PFSK-1 (cell line): ENCODE data around the gene TLNRD1.

Source experiments
- FOXP2 ChIP-seq: optimal IDR thresholded peaks from 2 replicates; pipeline ENCODE3; 2011; ENCODE audit warnings: borderline replicate concordance, control low read depth, inconsistent platforms; ENCODE audit not compliant: insufficient read depth; ENCODE audit errors: extremely low read length, extremely low read depth
- POLR2AphosphoS5 ChIP-seq: IDR thresholded peaks from 2 replicates; pipeline ENCODE4 v1.6.1; 2012; ENCODE audit warnings: low read depth, mild to moderate bottlenecking, control low read depth, low read length, moderate library complexity
- REST ChIP-seq, 2 experiments: IDR thresholded peaks; 2 replicates each; pipeline versions ENCODE4 v1.6.1 to v1.8.0; 2011 to 2012; ENCODE audit warnings: low read depth in 2 of 2, low read length in 2 of 2, control low read depth in 1 of 2, inconsistent platforms in 1 of 2, mild to moderate bottlenecking in 1 of 2, moderate library complexity in 1 of 2; ENCODE audit not compliant: insufficient read depth in 1 of 2
- SIN3A ChIP-seq: IDR thresholded peaks from 2 replicates; pipeline ENCODE4 v1.6.1; 2012; ENCODE audit warnings: mild to moderate bottlenecking, low read length, moderate library complexity, borderline replicate concordance; ENCODE audit not compliant: insufficient read depth
- TAF1 ChIP-seq: IDR thresholded peaks from 2 replicates; pipeline ENCODE4 v1.6.1; 2012; ENCODE audit warnings: low read length, control low read depth, borderline replicate concordance; ENCODE audit not compliant: insufficient read depth

The TLNRD1 gene

GRCh38 chr15:80989518-80990478, 10.9 kb upstream of the TLNRD1 start, which contains the start of gene MESD:
MESD (minus strand) TSS chr15:80989819; CDS start chr15:80989791, 28 bp downstream.
- peak; percentile 65 for TF ChIP-seq FOXP2
- TF ChIP-seq REST (IDR thresholded peaks at IDR 0.05; ENCODE audit: insufficient read depth in 1 of 2, low read depth in 2 of 2, low read length in 2 of 2): 0 out of 4 replicates have a peak, but pooled peaks of 1 of the 2 experiments have one; percentile 24
- 0 out of 2 replicates have a peak, but pooled peaks have one; percentile 12 for TF ChIP-seq SIN3A
- TF ChIP-seq TAF1: peak; percentile 75; the same call in 1 of the 2 replicates
- peak; percentile 95 for TF ChIP-seq POLR2AphosphoS5

- TF ChIP-seq SIN3A: no peak
- no peak for TF ChIP-seq TAF1
- no peak for TF ChIP-seq FOXP2
- TF ChIP-seq POLR2AphosphoS5: no peak
- no peak for TF ChIP-seq REST (IDR thresholded peaks at IDR 0.05; ENCODE audit: insufficient read depth in 1 of 2, low read depth in 2 of 2, low read length in 2 of 2)
These were observed 9.8 kb upstream of the TLNRD1 start for GRCh38 chr15:80990955-80991354.

DNA sequence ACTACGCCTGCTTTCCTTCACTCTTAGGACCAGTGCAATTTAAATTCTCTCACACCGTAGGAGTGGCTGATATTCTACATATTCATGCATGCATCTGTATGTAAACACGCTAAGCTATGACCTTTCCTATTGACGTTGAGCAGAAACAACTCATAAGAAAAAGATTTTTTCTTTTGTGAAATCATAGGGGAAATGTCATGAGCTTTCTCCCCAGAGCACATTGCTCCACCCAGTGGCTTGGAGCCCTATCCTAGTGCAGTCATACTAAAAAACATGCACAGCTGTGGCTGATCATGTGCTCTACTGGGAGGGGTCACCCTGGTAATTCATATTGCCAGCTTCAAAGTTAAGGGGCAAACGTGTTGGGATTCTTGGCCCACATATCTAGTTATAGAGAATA, 9.3 kb upstream of the TLNRD1 start:
- TF ChIP-seq POLR2AphosphoS5 (no peak), SIN3A (no peak), TAF1 (no peak), REST (IDR thresholded peaks at IDR 0.05; ENCODE audit: insufficient read depth in 1 of 2, low read depth in 2 of 2, low read length in 2 of 2) (no peak), FOXP2 (no peak)

DNA sequence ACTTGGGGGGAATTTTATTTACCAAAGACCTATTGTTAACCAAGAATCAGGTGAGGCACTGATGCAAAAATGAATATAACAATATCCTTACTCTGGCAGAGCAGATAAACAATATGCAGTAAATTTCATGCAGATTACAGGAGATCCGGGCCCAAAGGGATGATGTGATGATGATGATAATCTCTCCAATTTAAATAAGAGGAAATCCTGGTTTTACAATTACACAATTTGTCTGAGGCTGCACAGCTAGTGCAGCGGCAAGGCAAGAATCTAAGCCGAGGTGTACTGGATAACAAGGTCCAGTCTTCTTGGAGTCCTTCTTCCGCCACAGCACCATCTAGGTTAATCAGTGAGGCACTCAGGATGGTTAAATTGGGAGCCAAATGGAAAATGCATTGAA, 8.7 kb upstream of the TLNRD1 start:
- TF ChIP-seq TAF1 (no peak), POLR2AphosphoS5 (no peak), REST (IDR thresholded peaks at IDR 0.05; ENCODE audit: insufficient read depth in 1 of 2, low read depth in 2 of 2, low read length in 2 of 2) (no peak), FOXP2 (no peak)
